ENCODE measurements around the gene SAP25. TPM values are rescaled to one million over a fixed set of nuclear protein-coding genes. Genes with fewer than 3 reads are reported as not detected.
"Not testable (repeated sequence)": the region's sequence is repeated elsewhere in the genome, so short reads cannot be mapped to it uniquely, and the experiment has no call there.

The SAP25 gene
- total RNA-seq, 1 donor from 2014 or later: 20.9 TPM

GRCh38 chr7:100563100-100563564 is 10.6 kb downstream of the SAP25 start:
- intact Hi-C loops (cut with micrococcal nuclease): no loop called here

GRCh38 chr7:100562195-100563099 is 11.3 kb downstream of the SAP25 start:
- intact Hi-C loops (cut with micrococcal nuclease): no loop called here

- intact Hi-C loops (cut with micrococcal nuclease): no loop called here
Measured at GRCh38 chr7:100561491-100562194, 12.1 kb downstream of the SAP25 start.

GRCh38 chr7:100559127-100559526 is 14.6 kb downstream of the SAP25 start:
- intact Hi-C loops (cut with micrococcal nuclease): loop anchor here (1.0 kb wide), 5 partner anchors 13 to 90 kb away; partner anchors contain the start of genes AGFG2, NYAP1 and TSC22D4

DNA sequence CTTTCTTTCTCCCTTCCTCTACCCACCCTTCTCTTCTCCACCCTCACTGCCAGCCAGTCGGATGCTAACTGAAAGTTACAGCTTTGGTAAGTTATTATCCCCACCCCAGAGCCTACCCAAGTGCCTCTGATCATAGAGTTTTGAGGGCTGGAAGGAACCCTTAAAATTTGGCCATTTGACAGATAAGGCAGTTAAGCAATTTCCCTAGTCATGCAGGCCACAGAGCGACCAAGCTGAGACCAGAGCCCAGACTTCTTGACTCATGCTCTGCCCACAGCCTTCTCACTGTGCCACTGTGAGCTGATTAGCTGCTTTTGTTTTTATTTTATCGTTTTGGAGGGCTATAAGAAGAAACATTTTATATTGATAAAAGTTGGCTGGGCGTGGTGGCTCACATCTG is 17.2 kb downstream of the SAP25 start:
- intact Hi-C loops (cut with micrococcal nuclease): no loop called here

GRCh38 chr7:100555701-100556100 is 18.0 kb downstream of the SAP25 start:
- intact Hi-C loops (cut with micrococcal nuclease): no loop called here

GRCh38 chr7:100553032-100553431 is 20.7 kb downstream of the SAP25 start:
- intact Hi-C loops (cut with micrococcal nuclease): no loop called here

DNA sequence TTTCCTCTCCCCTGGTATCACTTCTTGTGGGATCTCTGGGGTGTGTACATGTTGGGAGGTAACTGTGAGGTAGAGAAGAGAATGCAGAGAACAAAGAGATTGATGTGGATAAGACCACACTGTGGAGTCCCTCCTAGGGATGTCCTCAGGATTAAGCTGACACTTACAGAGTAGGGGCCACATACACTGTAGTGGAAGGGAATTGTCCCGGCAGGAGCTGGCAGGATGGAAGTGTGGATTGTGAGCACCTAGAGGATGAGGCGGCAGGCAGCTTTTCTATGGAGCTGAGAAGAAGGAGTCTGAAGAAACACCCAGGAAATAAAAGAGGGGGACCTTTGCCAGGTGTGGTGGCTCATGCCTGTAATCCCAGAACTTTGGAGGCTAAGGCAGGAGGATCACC is 21.2 kb downstream of the SAP25 start:
- intact Hi-C loops (cut with micrococcal nuclease): no loop called here

- intact Hi-C loops (cut with micrococcal nuclease): not testable (repeated sequence)
Measured at GRCh38 chr7:100548446-100548845, 25.3 kb downstream of the SAP25 start.

GRCh38 chr7:100547872-100548271 is 25.8 kb downstream of the SAP25 start:
- intact Hi-C loops (cut with micrococcal nuclease): no loop called here

DNA sequence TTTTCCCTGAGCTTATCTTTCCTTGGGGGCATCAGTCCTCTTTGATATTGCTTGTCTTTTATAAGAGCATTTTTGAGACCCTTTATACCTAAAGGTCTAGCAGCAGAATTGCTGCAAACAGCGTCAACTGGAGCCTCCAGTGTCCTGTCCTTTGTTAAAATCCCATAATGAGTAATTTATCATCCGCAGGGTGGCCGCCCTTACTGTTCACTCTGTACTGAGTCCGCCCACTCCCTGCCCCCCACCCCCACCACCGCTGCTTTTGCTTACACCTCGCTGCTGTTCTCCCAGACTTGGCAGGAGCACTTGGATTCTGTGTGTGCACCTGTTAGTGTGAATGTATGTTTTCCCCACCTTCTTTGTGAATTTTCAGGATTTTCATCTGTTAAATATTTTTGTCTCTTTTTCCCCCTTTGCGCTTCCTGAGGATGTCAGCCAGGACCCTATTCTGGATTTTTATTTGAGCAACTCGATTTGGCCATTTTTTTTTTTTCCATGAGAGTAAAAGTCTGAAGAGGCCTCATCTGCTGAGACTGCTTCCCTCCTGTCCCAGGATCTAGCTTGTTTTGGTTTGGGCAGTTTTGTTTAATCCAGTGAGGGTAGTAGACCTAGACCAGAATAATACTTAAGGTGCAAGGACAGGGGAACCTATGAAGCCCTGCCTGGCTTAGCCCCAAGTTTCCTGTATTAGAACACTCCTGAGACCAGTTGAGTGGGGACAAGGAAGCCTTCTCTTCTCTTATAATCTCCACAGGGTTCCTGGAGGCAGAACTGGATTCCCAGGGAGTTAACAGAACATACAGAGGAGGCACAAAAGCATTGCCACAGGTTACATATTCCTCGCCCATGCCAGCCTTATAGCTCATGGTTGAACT is 26.5 kb downstream of the SAP25 start:
- intact Hi-C loops (cut with micrococcal nuclease): loop anchor here (1.0 kb wide), 2 partner anchors 9 to 12 kb away; no protein-coding TSS in a partner anchor

DNA sequence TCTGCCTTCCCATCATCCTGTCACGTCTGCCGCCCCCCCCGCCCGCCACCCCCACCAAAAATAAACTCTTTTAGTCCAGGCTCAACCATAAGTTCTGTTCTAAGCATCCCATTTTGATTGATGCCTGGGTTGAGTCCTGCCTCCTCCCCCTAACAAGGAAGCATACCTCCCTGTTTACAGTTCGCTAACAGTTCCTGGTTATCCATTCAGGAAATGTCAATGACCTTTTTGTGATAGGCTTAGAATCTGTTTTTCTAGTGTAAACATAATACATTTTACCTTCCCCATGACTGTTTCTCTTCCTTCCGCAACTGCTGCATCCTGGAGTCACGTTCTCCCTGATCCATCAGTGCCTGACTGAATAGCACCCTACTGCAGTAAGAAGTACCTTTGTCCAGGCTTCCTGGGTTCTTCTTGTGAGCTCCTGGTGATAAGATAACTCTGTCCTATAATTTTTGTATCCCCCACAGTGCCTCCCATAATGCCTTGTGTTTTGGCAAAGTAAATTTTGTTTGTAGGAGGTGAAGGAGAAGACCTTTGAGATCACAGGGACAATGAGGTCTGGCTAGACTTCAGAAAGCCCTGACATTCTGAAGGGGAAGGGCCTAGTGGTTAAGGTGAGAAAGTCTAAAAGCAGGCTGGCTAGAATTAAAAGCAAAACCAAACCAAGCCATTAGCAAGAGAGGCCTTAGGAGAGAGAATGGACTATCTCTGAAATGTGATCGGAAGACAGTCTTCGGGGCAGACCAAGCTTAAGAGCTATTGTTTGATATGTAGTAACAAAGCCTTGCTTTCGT is 27.4 kb downstream of the SAP25 start:
- intact Hi-C loops (cut with micrococcal nuclease): loop anchor here (1.0 kb wide), 2 partner anchors 8 to 13 kb away; no protein-coding TSS in a partner anchor

GRCh38 chr7:100545360-100546128 is 28.2 kb downstream of the SAP25 start:
- intact Hi-C loops (cut with micrococcal nuclease): loop anchor here (1.0 kb wide), 2 partner anchors 7 to 14 kb away; no protein-coding TSS in a partner anchor

GRCh38 chr7:100544967-100545359 is 28.7 kb downstream of the SAP25 start:
- intact Hi-C loops (cut with micrococcal nuclease): no loop called here

DNA sequence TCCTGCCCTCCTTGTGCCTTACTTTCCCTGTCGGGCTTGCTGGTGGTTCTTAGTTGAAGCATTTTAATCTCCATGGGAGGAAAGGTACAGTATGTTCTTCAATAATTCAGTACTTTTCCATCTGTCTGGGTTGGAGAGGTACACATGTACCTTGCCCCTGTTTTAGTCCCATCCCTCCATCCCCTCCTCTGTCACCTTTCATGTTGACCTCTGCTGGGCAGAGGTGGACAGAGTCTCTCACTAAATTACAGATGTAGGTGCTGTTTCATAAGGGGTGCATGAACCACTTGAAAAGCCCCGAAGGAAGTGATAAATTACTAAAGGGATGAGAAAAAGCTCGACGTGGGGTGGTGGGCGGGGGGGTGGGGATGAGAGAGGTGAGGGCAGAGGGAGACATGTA is 29.3 kb downstream of the SAP25 start:
- intact Hi-C loops (cut with micrococcal nuclease): no loop called here

DNA sequence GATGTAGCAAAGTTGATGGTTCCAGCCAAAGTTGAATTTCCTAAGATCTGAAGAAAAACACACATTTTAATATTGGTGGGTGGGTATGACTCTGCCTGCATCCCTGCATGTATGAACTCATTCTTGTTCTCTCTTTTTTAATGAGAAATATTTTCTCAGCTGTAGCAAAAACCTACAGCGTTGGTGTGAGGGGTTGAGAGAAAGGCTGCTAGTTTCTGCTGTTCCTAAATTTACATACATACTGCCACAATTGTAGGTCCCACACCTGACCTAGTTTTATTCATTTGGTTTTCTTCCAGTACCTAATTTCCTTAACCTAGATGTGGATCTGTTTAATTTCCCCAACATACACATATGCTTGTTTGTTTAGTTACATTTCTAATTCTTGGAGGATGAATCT is 30.1 kb downstream of the SAP25 start:
- intact Hi-C loops (cut with micrococcal nuclease): no loop called here

GRCh38 chr7:100541309-100541708 is 32.4 kb downstream of the SAP25 start:
- intact Hi-C loops (cut with micrococcal nuclease): not testable (repeated sequence)

DNA sequence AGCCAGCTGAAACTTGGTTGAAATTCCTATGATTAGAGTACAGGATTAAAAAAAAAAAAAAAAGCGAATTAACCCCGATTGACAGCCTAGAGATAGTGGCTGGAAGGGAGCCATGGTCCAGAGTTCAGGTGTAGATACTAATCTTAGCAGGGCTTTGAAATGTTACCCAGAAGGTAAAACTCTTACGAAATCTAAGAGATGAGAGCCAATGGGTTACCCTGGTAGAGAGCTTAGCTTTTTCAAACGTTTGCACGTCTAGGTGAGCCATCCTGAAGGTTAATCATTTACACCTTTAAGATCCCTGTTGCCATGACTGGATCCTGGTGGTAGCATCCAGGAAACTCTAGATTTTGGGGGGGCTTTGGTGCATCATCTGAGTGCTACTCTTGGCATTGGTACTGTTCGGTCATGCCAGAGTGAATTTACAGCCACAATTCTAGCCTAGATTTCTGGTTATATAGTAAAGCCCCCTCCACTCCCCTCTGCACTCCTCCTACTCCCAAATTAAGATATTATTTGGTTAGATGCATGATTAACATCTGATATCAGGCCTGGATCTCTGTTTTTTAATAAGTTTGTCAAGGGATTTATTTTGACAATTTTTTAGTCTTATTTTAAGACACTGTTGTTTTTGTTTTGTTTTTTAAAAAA is 33.5 kb downstream of the SAP25 start:
- intact Hi-C loops (cut with micrococcal nuclease): no loop called here
